GM23248 (cell line): ENCODE measurements around the gene SGSM1.

Experiments
- EZH2 ChIP-seq: fragments of 200-600 bp; sonication (generic); IDR thresholded peaks from 2 replicates; pipeline ENCODE4 v1.6.1; 2018; ENCODE audit warnings: antibody characterized with exemption, mild to moderate bottlenecking; ENCODE audit not compliant: insufficient read depth, poor library complexity, severe bottlenecking
- EZH2phosphoT487 ChIP-seq: fragments of 200-600 bp; sonication (generic); IDR thresholded peaks from 2 replicates; pipeline ENCODE4 v1.6.1; 2018; ENCODE audit warnings: antibody characterized with exemption, moderate library complexity, mild to moderate bottlenecking, low read depth; ENCODE audit not compliant: insufficient read depth

DNA sequence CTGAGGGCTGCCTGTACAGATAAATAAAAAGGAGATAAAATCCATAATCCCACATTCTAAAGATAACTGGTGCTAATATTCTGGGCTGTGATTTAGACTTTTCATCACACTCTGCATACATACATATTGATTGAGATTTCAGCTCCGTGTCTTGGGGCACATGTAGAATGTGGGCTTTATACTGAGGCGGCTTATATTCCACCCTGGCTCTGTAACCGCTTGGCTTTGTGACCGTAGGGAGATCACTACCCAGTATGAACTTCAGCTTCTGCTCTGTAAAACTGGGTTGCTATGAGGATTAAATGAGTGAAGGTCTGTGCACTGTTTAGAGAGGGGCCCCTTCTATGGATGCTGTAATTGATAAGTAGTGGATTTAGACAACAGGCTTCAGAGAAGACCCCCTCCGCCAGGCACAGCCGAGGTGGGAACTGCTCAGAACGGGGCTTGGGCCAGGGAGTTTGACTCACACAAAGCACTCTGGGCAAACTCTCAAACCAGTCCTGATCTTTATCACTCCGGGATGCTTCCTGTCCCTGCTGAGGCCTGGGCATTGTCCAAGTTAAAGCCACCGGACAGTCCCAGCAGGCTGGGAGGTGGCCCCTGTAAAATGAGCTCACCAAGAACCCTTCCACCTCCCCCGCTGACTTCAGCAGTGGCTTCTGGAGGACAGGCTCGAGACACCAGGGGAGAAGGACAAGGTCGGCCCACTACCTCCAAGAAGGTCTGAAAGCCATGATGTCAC, 163.7 kb downstream of the SGSM1 start:
- TF ChIP-seq EZH2phosphoT487 (no peak), EZH2 (no peak)
